Measurements from ENCODE around the gene NBAS.

The NBAS gene

DNA sequence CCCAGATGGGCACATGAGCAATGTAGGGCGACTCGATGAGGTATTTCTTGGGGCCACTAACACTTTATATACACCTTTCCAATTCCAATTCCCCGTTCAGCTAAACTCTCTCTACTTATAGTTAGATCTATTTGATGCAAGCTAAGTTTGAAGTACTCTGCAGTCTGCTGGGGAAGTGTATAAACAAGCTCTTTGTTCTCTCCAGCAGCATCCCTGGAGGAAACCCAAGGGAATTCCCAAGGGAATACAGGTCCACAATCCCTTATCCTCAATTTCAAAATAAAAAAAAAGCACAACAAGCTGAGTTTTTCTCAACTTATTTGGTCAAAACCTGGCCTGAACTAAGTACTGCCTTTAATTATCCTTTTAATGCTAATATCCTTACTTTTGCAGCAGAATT lies 433.3 kb downstream of the NBAS start:
- no peak for DNase-seq (ENCODE audit: low read depth in 2 of 2)

DNA sequence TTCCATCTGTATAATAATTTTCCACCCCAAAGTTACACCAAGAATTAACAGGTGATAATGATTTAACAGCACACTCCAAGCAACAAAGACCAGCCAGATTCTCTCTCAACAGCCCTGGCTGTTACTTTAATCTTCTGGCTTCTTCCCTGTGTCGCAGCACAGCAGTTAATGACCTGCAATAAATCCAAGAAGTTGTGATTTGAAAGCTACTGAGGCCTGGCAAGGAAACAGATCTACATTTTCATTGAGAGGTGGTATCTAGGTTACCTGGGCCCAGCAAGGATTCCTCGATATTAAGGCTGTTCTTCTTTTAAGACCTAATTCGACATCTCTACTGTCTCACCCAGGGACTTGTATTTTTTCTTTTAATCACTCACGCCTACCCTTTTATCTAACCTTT lies 433.8 kb downstream of the NBAS start:
- no peak for DNase-seq (ENCODE audit: low read depth in 2 of 2)

DNA sequence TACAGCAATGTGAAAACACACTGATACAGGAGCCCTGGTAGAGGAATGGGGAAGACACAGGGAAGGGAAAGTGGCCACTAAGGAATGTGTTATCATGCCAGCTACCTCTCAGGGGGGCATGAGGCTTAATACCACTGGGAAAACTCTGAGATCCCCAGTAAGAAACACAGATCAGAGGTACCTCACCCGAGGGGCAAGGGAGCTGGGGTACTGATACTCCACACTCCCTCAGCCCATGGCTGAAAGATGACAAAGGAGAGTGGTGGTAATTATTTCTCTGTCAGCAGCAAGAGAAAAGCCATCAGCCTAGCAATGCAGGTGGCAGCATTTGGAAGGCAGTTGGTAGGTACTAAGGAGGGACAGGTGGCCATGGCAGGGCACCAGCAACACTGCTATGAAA lies 434.8 kb downstream of the NBAS start:
- DNase-seq (ENCODE audit: low read depth in 2 of 2), result no peak

DNA sequence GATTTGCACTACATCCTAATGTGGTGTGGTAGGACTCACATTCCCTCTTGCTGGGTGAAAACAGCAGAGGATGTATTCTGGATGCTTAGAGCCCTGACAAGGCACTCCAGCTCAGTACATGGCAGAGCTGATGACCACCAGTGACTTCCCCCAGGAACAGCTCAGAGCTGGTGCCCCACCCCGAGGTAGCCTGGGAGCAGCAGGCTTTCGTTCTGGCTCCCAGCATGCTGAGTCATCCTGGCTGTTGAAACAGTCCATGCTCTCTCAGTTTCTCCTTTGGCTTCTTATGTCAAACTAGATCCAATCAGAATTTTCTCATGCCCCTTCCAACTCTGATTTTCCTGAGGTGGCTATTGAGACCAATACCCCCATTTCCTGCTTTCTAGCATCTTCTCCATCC lies 438.2 kb downstream of the NBAS start:
- no peak for DNase-seq (ENCODE audit: low read depth in 2 of 2)

DNA sequence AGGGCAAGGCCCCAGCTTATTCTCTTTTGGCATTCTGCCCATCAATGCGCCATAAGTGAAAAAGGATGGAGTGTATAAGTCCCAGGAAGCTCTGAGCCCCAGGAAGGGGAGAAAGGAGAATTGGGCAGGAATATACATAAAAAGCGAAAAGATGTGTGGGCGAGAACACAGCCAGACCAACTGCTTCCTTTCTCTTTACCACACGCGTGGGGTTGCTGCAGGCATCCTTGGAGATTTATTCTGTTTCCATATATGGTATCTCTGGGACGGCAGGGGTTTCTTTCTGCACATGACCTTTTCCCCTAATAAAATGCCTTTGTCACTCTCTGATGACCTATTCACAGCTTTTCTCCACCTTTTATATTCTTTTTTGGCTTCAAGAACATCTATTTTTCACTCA lies 440.5 kb downstream of the NBAS start:
- no peak for DNase-seq (ENCODE audit: low read depth in 2 of 2)

DNA sequence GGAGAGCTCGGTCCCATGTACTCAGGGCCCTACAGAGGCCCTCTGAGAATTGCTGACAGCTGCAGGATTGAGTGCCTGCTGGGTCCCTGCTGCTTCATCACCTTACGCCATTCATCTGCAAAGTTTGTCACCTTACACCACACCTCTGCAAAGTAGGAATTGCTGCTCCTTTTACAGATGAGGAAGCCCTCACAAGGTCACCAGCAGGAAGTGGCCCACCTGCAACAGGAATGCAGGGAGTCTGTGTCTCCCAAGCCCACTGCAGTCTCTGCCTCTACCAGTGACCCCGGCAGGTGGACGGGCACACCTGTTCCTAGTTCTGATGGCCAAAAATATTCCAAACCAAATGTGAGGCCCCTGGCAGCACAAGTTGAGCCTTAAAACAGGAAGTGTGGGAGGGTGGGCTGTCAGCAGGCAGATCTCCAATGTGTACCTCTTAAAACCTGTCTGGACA lies 441.4 kb downstream of the NBAS start:
- no peak for DNase-seq (ENCODE audit: low read depth in 2 of 2)

DNA sequence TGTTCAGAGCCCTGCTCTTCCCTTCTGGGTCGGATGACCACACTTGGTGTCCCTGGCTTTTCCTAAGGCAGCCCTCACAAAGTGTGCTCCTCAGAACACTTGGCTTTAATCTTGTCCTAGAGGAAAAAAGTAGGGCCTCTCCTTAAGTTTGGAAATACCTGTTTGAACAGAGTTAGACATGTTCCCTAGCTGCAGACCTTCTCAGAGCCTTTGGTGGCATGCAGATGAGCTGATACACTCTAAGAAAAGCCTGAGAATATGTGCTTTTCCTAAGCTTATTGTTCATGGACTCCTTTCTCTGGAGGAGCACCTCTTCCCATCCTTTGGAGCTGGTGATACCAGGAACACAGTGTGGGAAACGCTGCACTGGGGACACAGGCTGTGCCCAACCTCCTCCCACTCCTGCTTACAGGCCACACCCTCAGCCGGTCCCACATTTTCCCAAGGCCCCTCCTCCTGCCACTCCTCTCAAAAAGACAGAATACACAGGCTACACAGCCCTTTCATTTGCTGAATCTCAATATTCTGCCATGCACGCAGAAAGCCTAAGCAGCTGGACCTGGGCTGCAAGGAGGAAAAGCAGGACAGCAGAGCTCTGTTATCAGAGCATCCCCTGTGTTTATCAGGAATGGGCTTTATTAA lies 443.6 kb downstream of the NBAS start:
- DNase-seq (ENCODE audit: low read depth in 2 of 2), result no peak
